ENCODE data around the gene SPN.
"Not testable (repeated sequence)": the region's sequence is repeated elsewhere in the genome, so short reads cannot be mapped to it uniquely, and the experiment has no call there.

The SPN gene

GRCh38 chr16:29656688-29657523 lies 6.1 kb upstream of the SPN start:
- Mint-ChIP-seq H3K4me3 (no peak overlapping the region), H3K9me3 (no peaks in the 10 kb centered on the region), H3K27ac (peak overlapping the region; percentile 14), H3K27me3 (no peaks in the 10 kb centered on the region), H3K4me1 (ENCODE audit: low read depth) (peaks cover 49% of the 10 kb centered on the region), H3K36me3 (ENCODE audit: low read depth) (no peaks in the 10 kb centered on the region)
- intact Hi-C loops (cut with micrococcal nuclease): loop anchor here (10.0 kb wide), 1 partner anchor 48 kb away; no protein-coding TSS in a partner anchor

- H3K4me1 Mint-ChIP-seq (ENCODE audit: low read depth): peaks cover 56% of the 10 kb centered on the region
- H3K36me3 Mint-ChIP-seq (ENCODE audit: low read depth): peaks cover 9% of the 10 kb centered on the region
- H3K9me3 Mint-ChIP-seq: no peaks in the 10 kb centered on the region
- H3K27me3 Mint-ChIP-seq: no peaks in the 10 kb centered on the region
- intact Hi-C loops (cut with micrococcal nuclease): loop anchor here (10.0 kb wide), 1 partner anchor 46 kb away; no protein-coding TSS in a partner anchor
- H3K4me3 Mint-ChIP-seq: no peak overlapping the region
- H3K27ac Mint-ChIP-seq: no peak overlapping the region
Measured at GRCh38 chr16:29658705-29659104, 4.3 kb upstream of the SPN start.

- no peaks in the 10 kb centered on the region for H3K27me3 Mint-ChIP-seq
- H3K36me3 Mint-ChIP-seq (ENCODE audit: low read depth): peaks cover 44% of the 10 kb centered on the region
- H3K9me3 Mint-ChIP-seq: no peaks in the 10 kb centered on the region
- intact Hi-C loops (cut with micrococcal nuclease): no loop called here
- peaks cover 71% of the 10 kb centered on the region for H3K4me1 Mint-ChIP-seq (ENCODE audit: low read depth)
- peak overlapping the region; percentile 89 for H3K4me3 Mint-ChIP-seq
- H3K27ac Mint-ChIP-seq: peak overlapping the region; percentile 92
Measured at GRCh38 chr16:29662000-29662728, 883 bp upstream of the SPN start.

GRCh38 chr16:29662729-29663015 lies 375 bp upstream of the SPN start:
- Mint-ChIP-seq H3K4me1 (ENCODE audit: low read depth) (peaks cover 76% of the 10 kb centered on the region), H3K9me3 (no peaks in the 10 kb centered on the region), H3K36me3 (ENCODE audit: low read depth) (peaks cover 47% of the 10 kb centered on the region), H3K27ac (peak overlapping the region; percentile 92), H3K4me3 (peak overlapping the region; percentile 89), H3K27me3 (no peaks in the 10 kb centered on the region)
- intact Hi-C loops (cut with micrococcal nuclease): no loop called here

- Mint-ChIP-seq H3K4me3 (peak overlapping the region; percentile 89), H3K27me3 (no peaks in the 10 kb centered on the region), H3K36me3 (ENCODE audit: low read depth) (peaks cover 57% of the 10 kb centered on the region), H3K9me3 (no peaks in the 10 kb centered on the region), H3K27ac (peak overlapping the region; percentile 92), H3K4me1 (ENCODE audit: low read depth) (peaks cover 78% of the 10 kb centered on the region)
- intact Hi-C loops (cut with micrococcal nuclease): no loop called here
Measured at GRCh38 chr16:29663807-29664090, 702 bp downstream of the SPN start.

- intact Hi-C loops (cut with micrococcal nuclease): no loop called here
Measured at GRCh38 chr16:29664091-29664921, 1.3 kb downstream of the SPN start.

GRCh38 chr16:29665294-29666077 lies 2.4 kb downstream of the SPN start:
- Mint-ChIP-seq H3K4me1 (ENCODE audit: low read depth) (peaks cover 77% of the 10 kb centered on the region), H3K27ac (peak overlapping the region; percentile 92), H3K27me3 (no peaks in the 10 kb centered on the region), H3K36me3 (ENCODE audit: low read depth) (peaks cover 68% of the 10 kb centered on the region), H3K4me3 (peak overlapping the region; percentile 89), H3K9me3 (no peaks in the 10 kb centered on the region)
- intact Hi-C loops (cut with micrococcal nuclease): no loop called here

More at GRCh38 chr16:29664091-29664921, 1.3 kb downstream of the SPN start:
- Mint-ChIP-seq H3K27ac (peak overlapping the region; percentile 92), H3K36me3 (ENCODE audit: low read depth) (peaks cover 60% of the 10 kb centered on the region), H3K4me3 (peak overlapping the region; percentile 89), H3K9me3 (no peaks in the 10 kb centered on the region), H3K27me3 (no peaks in the 10 kb centered on the region), H3K4me1 (ENCODE audit: low read depth) (peaks cover 73% of the 10 kb centered on the region)

GRCh38 chr16:29667322-29667610 lies 4.2 kb downstream of the SPN start:
- H3K4me1 Mint-ChIP-seq (ENCODE audit: low read depth): peaks cover 76% of the 10 kb centered on the region
- intact Hi-C loops (cut with micrococcal nuclease): not testable (repeated sequence)

GRCh38 chr16:29667755-29668154 lies 4.7 kb downstream of the SPN start:
- peaks cover 71% of the 10 kb centered on the region for H3K4me1 Mint-ChIP-seq (ENCODE audit: low read depth)
- no peaks in the 10 kb centered on the region for H3K9me3 Mint-ChIP-seq
- H3K4me3 Mint-ChIP-seq: no peak overlapping the region
- intact Hi-C loops (cut with micrococcal nuclease): no loop called here
- H3K27me3 Mint-ChIP-seq: no peaks in the 10 kb centered on the region
- H3K36me3 Mint-ChIP-seq (ENCODE audit: low read depth): peaks cover 91% of the 10 kb centered on the region
- no peak overlapping the region for H3K27ac Mint-ChIP-seq

More at GRCh38 chr16:29667322-29667610, 4.2 kb downstream of the SPN start:
- peak overlapping the region; percentile 89 for H3K4me3 Mint-ChIP-seq
- H3K27me3 Mint-ChIP-seq, H3K9me3 Mint-ChIP-seq: not testable (repeated sequence)
- H3K36me3 Mint-ChIP-seq (ENCODE audit: low read depth): peaks cover 86% of the 10 kb centered on the region
- H3K27ac Mint-ChIP-seq: peak overlapping the region; percentile 92

- intact Hi-C loops (cut with micrococcal nuclease): no loop called here
- no peak overlapping the region for H3K27ac Mint-ChIP-seq
- peaks cover 91% of the 10 kb centered on the region for H3K36me3 Mint-ChIP-seq (ENCODE audit: low read depth)
- H3K4me1 Mint-ChIP-seq (ENCODE audit: low read depth): peaks cover 71% of the 10 kb centered on the region
- no peaks in the 10 kb centered on the region for H3K27me3 Mint-ChIP-seq
- no peak overlapping the region for H3K4me3 Mint-ChIP-seq
- no peaks in the 10 kb centered on the region for H3K9me3 Mint-ChIP-seq
Measured at GRCh38 chr16:29668267-29668666, 5.2 kb downstream of the SPN start.

- intact Hi-C loops (cut with micrococcal nuclease): no loop called here
- H3K27me3 Mint-ChIP-seq: no peaks in the 10 kb centered on the region
- peaks cover 46% of the 10 kb centered on the region for H3K36me3 Mint-ChIP-seq (ENCODE audit: low read depth)
- H3K27ac Mint-ChIP-seq: peak overlapping the region; percentile 62
- no peaks in the 10 kb centered on the region for H3K9me3 Mint-ChIP-seq
- H3K4me3 Mint-ChIP-seq: no peak overlapping the region
- H3K4me1 Mint-ChIP-seq (ENCODE audit: low read depth): peaks cover 70% of the 10 kb centered on the region
Measured at GRCh38 chr16:29673501-29673900, 10.5 kb downstream of the SPN start.

- Mint-ChIP-seq H3K27me3 (no peaks in the 10 kb centered on the region), H3K9me3 (no peaks in the 10 kb centered on the region), H3K4me1 (ENCODE audit: low read depth) (peaks cover 76% of the 10 kb centered on the region), H3K36me3 (ENCODE audit: low read depth) (peaks cover 45% of the 10 kb centered on the region), H3K4me3 (peak overlapping the region; percentile 1), H3K27ac (peak overlapping the region; percentile 62)
- intact Hi-C loops (cut with micrococcal nuclease): no loop called here
Measured at GRCh38 chr16:29674188-29674587, 11.1 kb downstream of the SPN start.

GRCh38 chr16:29675811-29676643 lies 13.0 kb downstream of the SPN start:
- Mint-ChIP-seq H3K27me3 (no peaks in the 10 kb centered on the region), H3K4me3 (no peak overlapping the region), H3K36me3 (ENCODE audit: low read depth) (peaks cover 43% of the 10 kb centered on the region), H3K27ac (peak overlapping the region; percentile 58), H3K9me3 (no peaks in the 10 kb centered on the region), H3K4me1 (ENCODE audit: low read depth) (peaks cover 78% of the 10 kb centered on the region)
- intact Hi-C loops (cut with micrococcal nuclease): no loop called here
